ES-I3 (cell line): Measurements from ENCODE around the gene FJX1.
"Not testable (repeated sequence)": the region's sequence is repeated elsewhere in the genome, so short reads cannot be mapped to it uniquely, and the experiment has no call there.

Experiments
- H3K36me3 ChIP-seq: 2 replicates; pipeline ENCODE4 v1.6.1; 2013; ENCODE audit warnings: mild to moderate bottlenecking, low read length, control low read depth, moderate library complexity; ENCODE audit not compliant: insufficient read depth
- H3K4me1 ChIP-seq: 2 replicates; pipeline ENCODE4 v1.6.1; 2013; ENCODE audit warnings: mild to moderate bottlenecking, control low read depth, low read length; ENCODE audit not compliant: insufficient read depth
- H3K9ac ChIP-seq: 2 replicates; pipeline ENCODE4 v1.6.1; 2013; ENCODE audit warnings: low read depth, mild to moderate bottlenecking, low read length, moderate library complexity
- H3K9me3 ChIP-seq: 2 replicates; pipeline ENCODE4 v1.6.1; 2013; ENCODE audit warnings: mild to moderate bottlenecking, low read length, moderate library complexity; ENCODE audit not compliant: control insufficient read depth, insufficient read depth

Gene FJX1

DNA sequence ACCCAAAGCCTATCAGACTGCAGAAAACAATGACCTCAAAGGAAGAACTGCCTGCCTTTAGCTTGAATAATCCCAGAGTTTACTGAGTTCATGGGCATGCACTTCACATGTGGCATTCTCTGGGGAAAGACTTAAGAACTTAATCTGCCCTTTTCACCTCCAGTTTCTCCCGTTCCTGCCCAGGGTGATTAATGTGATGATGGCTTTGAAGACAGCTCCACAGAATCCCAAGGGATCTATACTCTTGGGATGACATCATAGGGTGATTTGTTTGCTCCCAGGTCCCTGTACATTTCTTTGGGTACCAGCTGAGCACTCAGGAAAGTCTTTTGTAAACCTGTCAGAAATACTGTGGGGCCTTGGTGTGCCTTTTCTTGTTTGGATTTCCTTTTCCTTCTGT is 14.0 kb downstream of the FJX1 start:
- H3K36me3 ChIP-seq = no peaks in the 10 kb centered on the region
- 0 out of 2 replicates have a peak, but pooled peaks cover 5% of the 10 kb centered on the region for H3K4me1 ChIP-seq
- H3K9me3 ChIP-seq = no peaks in the 10 kb centered on the region
- no peak overlapping the region for H3K9ac ChIP-seq

DNA sequence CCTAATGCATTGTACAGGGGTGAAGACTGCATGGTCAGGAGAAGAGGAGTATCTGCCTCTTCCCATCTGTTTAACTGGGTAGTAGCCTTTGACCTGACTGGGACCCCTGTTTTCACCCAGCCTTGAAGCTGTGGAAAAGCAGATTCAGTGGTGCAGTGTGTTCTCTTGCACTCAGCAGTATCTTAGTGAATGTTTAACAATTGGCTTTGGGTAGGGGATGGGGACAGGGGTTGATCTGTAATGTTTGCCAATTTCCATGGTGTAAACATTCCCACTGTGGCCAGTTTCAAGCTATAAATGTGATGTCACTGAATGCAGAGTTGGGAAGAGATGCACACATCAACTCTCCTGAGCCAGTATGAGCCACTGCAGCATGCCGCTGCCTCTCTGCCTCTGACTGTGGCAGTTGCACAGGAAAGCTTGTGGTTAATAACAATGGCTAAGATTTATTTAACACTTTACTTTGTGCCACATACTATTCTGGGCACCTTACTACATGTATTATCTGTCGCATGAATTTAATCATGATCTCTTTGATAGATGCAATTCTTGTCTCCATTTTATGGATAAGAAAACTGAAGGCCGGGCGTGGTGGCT is 15.7 kb downstream of the FJX1 start:
- no peaks in the 10 kb centered on the region for H3K36me3 ChIP-seq

DNA sequence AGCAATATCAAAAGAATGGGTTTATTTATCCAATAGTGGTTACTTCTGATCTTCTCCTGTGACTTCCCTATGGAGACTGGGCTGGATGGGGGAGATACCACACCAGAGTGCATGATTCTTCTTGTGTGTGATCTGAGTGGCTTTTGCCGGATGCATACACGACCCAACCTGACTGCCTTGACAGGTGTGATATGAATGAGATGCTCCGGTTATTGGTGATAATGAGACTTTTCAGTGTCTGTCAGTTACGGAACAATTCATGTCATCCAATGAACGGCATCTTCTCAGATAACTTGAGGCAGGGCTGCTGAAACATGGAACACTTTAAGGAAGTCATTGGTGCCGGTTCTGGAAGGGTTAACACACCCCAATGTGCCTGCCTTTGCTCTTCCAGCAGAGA is 17.7 kb downstream of the FJX1 start:
- Histone ChIP-seq H3K4me1 (peaks cover 6% of the 10 kb centered on the region), H3K9me3 (no peaks in the 10 kb centered on the region), H3K9ac (no peak overlapping the region), H3K36me3 (no peaks in the 10 kb centered on the region)

More for the DNA sequence above, 15.7 kb downstream of the FJX1 start:
- H3K9ac ChIP-seq = no peak overlapping the region
- no peaks in the 10 kb centered on the region for H3K9me3 ChIP-seq
- H3K4me1 ChIP-seq = 0 out of 2 replicates have a peak, but pooled peaks cover 5% of the 10 kb centered on the region

DNA sequence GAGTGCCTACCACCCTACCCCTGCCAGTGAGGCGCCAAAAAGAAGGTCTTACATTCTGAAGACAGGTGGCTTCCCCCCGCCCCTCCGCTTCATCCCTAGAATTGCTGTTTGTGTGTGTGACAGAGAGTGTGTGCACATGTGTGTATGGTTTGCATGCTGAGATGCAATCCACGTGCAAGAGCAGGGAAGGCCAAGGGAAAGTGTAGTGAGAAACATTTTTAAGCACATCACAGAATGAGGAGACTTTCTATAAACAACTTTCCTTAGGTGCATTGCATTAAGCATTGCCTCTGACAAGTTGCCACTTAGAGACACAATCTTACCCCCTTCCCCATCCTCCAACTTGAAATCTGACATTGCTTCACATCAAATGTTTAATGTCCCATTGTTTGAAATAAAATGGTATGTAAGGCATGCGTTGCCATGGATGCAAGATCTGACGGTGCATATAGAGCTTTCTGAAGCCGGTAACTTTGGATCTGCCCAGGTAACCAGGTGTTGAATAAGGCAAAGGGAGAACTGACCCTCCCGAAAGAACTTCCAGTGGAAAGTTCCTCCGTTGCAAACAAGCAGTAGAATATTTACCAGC is 21.4 kb downstream of the FJX1 start:
- H3K9me3 ChIP-seq = no peaks in the 10 kb centered on the region
- no peaks in the 10 kb centered on the region for H3K36me3 ChIP-seq
- H3K9ac ChIP-seq = no peak overlapping the region
- H3K4me1 ChIP-seq = peaks cover 6% of the 10 kb centered on the region

GRCh38 chr11:35641171-35641897 is 23.1 kb downstream of the FJX1 start:
- Histone ChIP-seq H3K9ac (no peak overlapping the region), H3K4me1 (peaks cover 6% of the 10 kb centered on the region), H3K36me3 (no peaks in the 10 kb centered on the region), H3K9me3 (no peaks in the 10 kb centered on the region)

- Histone ChIP-seq H3K36me3 (no peaks in the 10 kb centered on the region), H3K4me1 (peaks cover 6% of the 10 kb centered on the region)
These were observed 23.7 kb downstream of the FJX1 start for GRCh38 chr11:35641964-35642363.

DNA sequence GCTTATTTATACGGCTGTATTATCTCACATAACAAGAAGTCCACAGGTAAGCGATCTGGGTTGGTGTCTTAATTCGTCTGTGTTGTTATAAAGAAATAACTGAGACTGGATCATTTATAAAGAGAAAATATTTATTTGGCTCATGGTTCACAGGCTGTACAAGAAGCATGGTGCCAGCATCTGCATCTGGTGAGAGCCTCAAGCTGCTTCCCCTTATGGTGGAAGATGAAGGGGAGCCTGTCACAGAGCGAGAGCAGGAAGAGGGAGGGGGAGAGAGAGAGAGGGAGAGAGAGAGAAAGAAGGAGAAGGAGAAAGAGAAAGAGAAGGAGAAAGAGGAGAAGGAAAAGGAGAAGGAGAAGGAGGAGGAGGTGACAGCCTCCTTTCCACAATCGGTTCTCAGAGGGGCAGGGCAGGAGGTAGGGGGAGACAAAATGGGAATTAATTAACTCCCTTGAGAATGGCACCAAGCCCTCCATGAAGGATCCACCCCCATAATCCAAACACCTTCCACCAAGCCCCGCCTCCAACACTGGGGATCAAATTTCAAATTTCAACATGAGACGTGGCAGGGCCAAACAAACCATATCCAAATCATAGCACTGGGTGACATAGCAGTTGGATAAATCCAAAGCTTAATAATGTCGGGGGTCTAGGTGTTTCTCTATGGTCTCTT is 29.3 kb downstream of the FJX1 start:
- no peaks in the 10 kb centered on the region; the same call in 1 of the 2 replicates for H3K9me3 ChIP-seq
- H3K4me1 ChIP-seq = no peaks in the 10 kb centered on the region; the same call in 1 of the 2 replicates
- H3K36me3 ChIP-seq = no peaks in the 10 kb centered on the region
- H3K9ac ChIP-seq = no peak overlapping the region

More at GRCh38 chr11:35641964-35642363, 23.7 kb downstream of the FJX1 start:
- Histone ChIP-seq H3K9ac (no peak overlapping the region), H3K9me3 (no peaks in the 10 kb centered on the region)

DNA sequence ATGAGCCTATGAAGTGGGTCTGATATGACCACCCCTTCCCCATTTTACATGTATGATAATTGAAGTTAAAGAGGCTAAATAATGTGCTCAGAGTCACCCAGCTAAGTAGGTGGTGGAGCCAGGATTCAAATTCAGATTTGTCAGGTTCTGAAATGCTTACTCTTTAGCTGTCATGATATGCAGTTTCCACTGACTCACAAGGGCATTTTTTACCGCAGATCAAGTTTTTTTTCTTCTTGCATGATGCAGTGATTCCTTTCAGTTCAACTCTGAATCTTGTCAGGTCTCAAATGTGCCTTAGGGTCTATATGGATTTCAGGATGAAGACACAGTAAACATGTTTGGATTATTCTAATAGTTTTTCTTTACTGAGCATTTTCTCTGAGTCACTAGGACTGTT is 31.7 kb downstream of the FJX1 start:
- Histone ChIP-seq H3K9ac (no peak overlapping the region), H3K9me3 (no peaks in the 10 kb centered on the region; the same call in 1 of the 2 replicates), H3K36me3 (no peaks in the 10 kb centered on the region), H3K4me1 (peaks cover 2% of the 10 kb centered on the region)

DNA sequence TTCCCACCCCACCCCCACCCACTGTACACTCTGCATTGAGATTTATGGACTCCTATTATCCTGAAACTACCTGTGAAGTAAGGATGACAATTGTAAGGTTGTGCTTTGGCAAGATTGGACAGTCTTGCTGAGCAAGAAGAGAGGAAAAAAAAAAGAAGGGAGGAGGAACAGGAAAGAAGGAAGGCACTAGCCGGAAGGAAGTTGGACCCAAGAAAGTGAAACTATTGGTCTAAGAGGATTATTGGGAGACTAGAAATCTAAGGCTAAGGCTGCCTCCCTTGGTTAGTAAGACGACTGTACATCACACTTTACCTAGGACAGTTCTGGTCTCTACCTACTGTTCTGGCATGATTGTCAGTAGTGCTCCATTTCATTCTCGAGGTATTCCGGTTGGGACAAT is 32.2 kb downstream of the FJX1 start:
- peaks cover 4% of the 10 kb centered on the region for H3K4me1 ChIP-seq
- no peaks in the 10 kb centered on the region for H3K36me3 ChIP-seq
- no peaks in the 10 kb centered on the region; the same call in 1 of the 2 replicates for H3K9me3 ChIP-seq
- no peak overlapping the region for H3K9ac ChIP-seq

DNA sequence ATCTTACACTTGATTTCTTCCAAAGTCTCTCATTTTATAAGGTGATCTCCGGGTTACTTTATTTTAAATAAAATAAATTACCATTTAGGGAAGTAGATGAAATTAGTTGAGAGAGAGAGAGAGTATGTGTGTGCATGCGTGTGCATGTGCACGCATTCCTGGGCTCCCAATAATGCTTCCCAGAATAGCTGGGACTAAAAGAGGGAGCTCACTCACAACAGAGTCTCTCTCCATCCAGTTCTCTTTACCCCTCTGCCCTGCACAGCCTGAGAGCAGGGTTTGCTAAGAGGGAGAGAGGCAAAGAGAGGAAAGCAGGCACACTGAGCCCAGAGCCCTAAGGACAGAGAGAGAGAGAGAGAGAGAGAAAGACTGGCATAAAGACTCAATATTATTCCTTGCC is 33.0 kb downstream of the FJX1 start:
- no peaks in the 10 kb centered on the region; the same call in 1 of the 2 replicates for H3K9me3 ChIP-seq
- peaks cover 4% of the 10 kb centered on the region for H3K4me1 ChIP-seq
- H3K36me3 ChIP-seq = no peaks in the 10 kb centered on the region
- no peak overlapping the region for H3K9ac ChIP-seq

- not testable (repeated sequence) for H3K9me3 ChIP-seq, H3K4me1 ChIP-seq, H3K9ac ChIP-seq, H3K36me3 ChIP-seq
These were observed 34.5 kb downstream of the FJX1 start for GRCh38 chr11:35652786-35653185.

GRCh38 chr11:35654711-35655110 is 36.5 kb downstream of the FJX1 start:
- Histone ChIP-seq H3K4me1 (peaks cover 4% of the 10 kb centered on the region; the same call in 1 of the 2 replicates), H3K9ac (no peak overlapping the region), H3K36me3 (no peaks in the 10 kb centered on the region), H3K9me3 (no peaks in the 10 kb centered on the region; the same call in 1 of the 2 replicates)

- H3K36me3 ChIP-seq = no peaks in the 10 kb centered on the region
- no peak overlapping the region for H3K9ac ChIP-seq
- H3K9me3 ChIP-seq = no peaks in the 10 kb centered on the region; the same call in 1 of the 2 replicates
- H3K4me1 ChIP-seq = peaks cover 4% of the 10 kb centered on the region; the same call in 1 of the 2 replicates
These were observed 37.0 kb downstream of the FJX1 start for GRCh38 chr11:35655254-35655653.

GRCh38 chr11:35655856-35656255 is 37.6 kb downstream of the FJX1 start:
- no peaks in the 10 kb centered on the region for H3K36me3 ChIP-seq
- peaks cover 4% of the 10 kb centered on the region; the same call in 1 of the 2 replicates for H3K4me1 ChIP-seq
- H3K9ac ChIP-seq = no peak overlapping the region
- no peaks in the 10 kb centered on the region; the same call in 1 of the 2 replicates for H3K9me3 ChIP-seq
